Esophagus muscularis mucosa (tissue), 4 donors: Measurements from ENCODE around the gene JAKMIP3.

Experiments
- CTCF ChIP-seq, 3 experiments: fragments of 200-600 bp in 2 of 3; fragments of 450-650 bp in 1 of 3; sonication (generic) in 2 of 3; IDR thresholded peaks; one replicate each; pipeline ENCODE4 v1.5.1; 2017 to 2019; ENCODE audit warnings: antibody characterized with exemption in 3 of 3, mild to moderate bottlenecking in 2 of 3, moderate library complexity in 1 of 3
- EP300 ChIP-seq: sonication (generic); formaldehyde crosslinking; IDR thresholded peaks from one replicate; pipeline ENCODE4 v1.6.1; 2017; ENCODE audit warnings: antibody characterized with exemption
- POLR2A ChIP-seq: fragments of 450-650 bp; IDR thresholded peaks from one replicate; pipeline ENCODE4 v1.6.1; 2017; ENCODE audit warnings: antibody characterized with exemption, moderate library complexity, mild to moderate bottlenecking, low read depth
- POLR2AphosphoS5 ChIP-seq, 2 donors: sonication (generic); formaldehyde crosslinking; IDR thresholded peaks; one replicate each; pipeline ENCODE4 v1.6.1; 2017; ENCODE audit warnings: antibody characterized with exemption in 2 of 2

GRCh38 chr10:132062116-132062515 is 3.6 kb upstream of the JAKMIP3 start:
- TF ChIP-seq CTCF (IDR thresholded peaks at IDR 0.05), result no peak
- TF ChIP-seq POLR2AphosphoS5 (IDR thresholded peaks at IDR 0.05), result no peak
- TF ChIP-seq POLR2A, result no peak
- no peak for TF ChIP-seq EP300
